SU-DHL-6 (cell line): ENCODE data around the gene SPTLC3.

Source experiments
- CTCF ChIP-seq: fragments of 200-600 bp; sonication (generic); IDR thresholded peaks from one replicate; pipeline ENCODE4 v1.5.1; 2017; ENCODE audit warnings: antibody characterized with exemption, mild to moderate bottlenecking, low read length, moderate library complexity; ENCODE audit not compliant: insufficient read depth, poor library complexity, severe bottlenecking
- EZH2phosphoT487 ChIP-seq: fragments of 200-600 bp; sonication (generic), shearing (Covaris generic); conservative IDR thresholded peaks from 2 replicates; pipeline ENCODE4 v1.6.1; 2018; ENCODE audit warnings: mild to moderate bottlenecking, antibody characterized with exemption, low read length, moderate library complexity, mixed read lengths

GRCh38 chr20:12984863-12985262 is 23.9 kb upstream of the SPTLC3 start:
- no peak for TF ChIP-seq CTCF
- TF ChIP-seq EZH2phosphoT487 = no peak
